Body of pancreas (tissue), 4 donors: ENCODE measurements around the gene USP31. TPM values are rescaled to one million over a fixed set of nuclear protein-coding genes. Genes with fewer than 3 reads are reported as not detected.

Source experiments
- ATAC-seq: fragments of 150-250 bp; one replicate; pipeline ENCODE4 v1.9.1; 2016
- DNase-seq, 4 donors: peaks; one replicate each; pipeline ENCODE4 v3.0.0-alpha.2; 2019
- H3K27ac ChIP-seq, 4 donors: fragments of 200-600 bp; sonication (generic); 1 replicate in 3 of 4; 2 replicates in 1 of 4; pipeline versions ENCODE4 v1.5.1 to v1.6.1; 2016 to 2019; ENCODE audit warnings: mild to moderate bottlenecking in 1 of 4, mixed read lengths in 1 of 4, moderate library complexity in 1 of 4
- H3K27me3 ChIP-seq, 2 donors: fragments of 200-600 bp; sonication (generic); one replicate each; pipeline ENCODE4 v1.6.0; 2016; ENCODE audit warnings: mild to moderate bottlenecking in 1 of 2
- H3K36me3 ChIP-seq, 2 donors: fragments of 200-600 bp; sonication (generic); replicated peaks in 1 of 2; 2 replicates each; pipeline ENCODE4 v1.5.1; 2016; ENCODE audit warnings: low read depth in 2 of 2; ENCODE audit not compliant: insufficient read depth in 1 of 2
- H3K4me1 ChIP-seq: fragments of 200-600 bp; sonication (generic); one replicate; pipeline ENCODE4 v1.6.0; 2016
- H3K4me3 ChIP-seq, 2 donors: fragments of 200-600 bp; sonication (generic); 1 replicate in 1 of 2; 2 replicates in 1 of 2; pipeline ENCODE4 v1.5.1; 2016 to 2019
- H3K9me3 ChIP-seq, 3 donors: fragments of 200-600 bp; sonication (generic); 1 replicate in 2 of 3; 2 replicates in 1 of 3; pipeline ENCODE4 v1.5.1; 2016
- POLR2A ChIP-seq, 3 donors: fragments of 450-650 bp; IDR thresholded peaks; one replicate each; pipeline ENCODE4 v1.6.1; 2016; ENCODE audit warnings: antibody characterized with exemption in 3 of 3, mild to moderate bottlenecking in 2 of 3
- WGBS, 2 donors: methylation state at CpG; one replicate each; pipeline ENCODE4 v1.1.5; 2017; 5-methylcytosine and 5-hydroxymethylcytosine counted together
- intact Hi-C: fragments of 100-400 bp; cut with DNase I; formaldehyde crosslinking; loops from one replicate; pipeline ENCODE4 v1.15.1; 2023
- total RNA-seq, 2 donors: library from RNA; depleted of rRNA; stranded (reverse); fragments of >200 nt; gene quantifications; one replicate each; pipeline ENCODE4 v1.1.0, GENCODE V29; 2016
- TF ChIP-seq, protein P1 (sequence below), 7 experiments: fragments of 450-650 bp in 4 of 7; fragments of 200-600 bp in 3 of 7; sonication (generic) in 3 of 7; IDR thresholded peaks; one replicate each; pipeline ENCODE4 v1.5.1; 2016 to 2019; ENCODE audit warnings: antibody characterized with exemption in 7 of 7

USP31 gene
- total RNA-seq, 2 donors from 2014 or later, result 5.2 to 8.6 TPM

DNA sequence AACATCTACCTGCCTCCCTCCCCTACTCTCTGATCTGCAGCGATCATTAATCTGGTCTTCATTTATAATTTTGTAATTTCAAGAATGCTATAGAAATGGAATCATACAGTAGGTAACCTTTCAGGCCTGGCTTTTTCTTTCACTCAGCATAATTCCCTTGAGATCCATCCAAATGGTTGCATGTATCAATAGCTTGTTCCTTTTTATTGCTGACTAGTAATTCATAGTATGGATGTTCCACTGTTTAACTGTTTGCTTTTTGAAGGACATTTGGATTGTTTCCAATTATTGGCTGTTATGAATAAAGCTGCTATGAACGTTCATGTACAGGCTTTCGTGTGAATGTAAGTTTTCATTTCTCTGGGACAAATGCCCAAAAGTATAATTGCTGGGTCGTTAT, 125.2 kb downstream of the USP31 start:
- Histone ChIP-seq H3K9me3 (no peaks in the 10 kb centered on the region), H3K4me3 (no peak overlapping the region), H3K4me1 (no peaks in the 10 kb centered on the region), H3K27ac (no peak overlapping the region), H3K36me3 (no peaks in the 10 kb centered on the region), H3K27me3 (no peaks in the 10 kb centered on the region)
- intact Hi-C loops, result no loop called here
- ATAC-seq, result no peak
- DNase-seq, result no peak
- TF ChIP-seq POLR2A (IDR thresholded peaks at IDR 0.05), result no peak
- TF ChIP-seq, protein P1, sequence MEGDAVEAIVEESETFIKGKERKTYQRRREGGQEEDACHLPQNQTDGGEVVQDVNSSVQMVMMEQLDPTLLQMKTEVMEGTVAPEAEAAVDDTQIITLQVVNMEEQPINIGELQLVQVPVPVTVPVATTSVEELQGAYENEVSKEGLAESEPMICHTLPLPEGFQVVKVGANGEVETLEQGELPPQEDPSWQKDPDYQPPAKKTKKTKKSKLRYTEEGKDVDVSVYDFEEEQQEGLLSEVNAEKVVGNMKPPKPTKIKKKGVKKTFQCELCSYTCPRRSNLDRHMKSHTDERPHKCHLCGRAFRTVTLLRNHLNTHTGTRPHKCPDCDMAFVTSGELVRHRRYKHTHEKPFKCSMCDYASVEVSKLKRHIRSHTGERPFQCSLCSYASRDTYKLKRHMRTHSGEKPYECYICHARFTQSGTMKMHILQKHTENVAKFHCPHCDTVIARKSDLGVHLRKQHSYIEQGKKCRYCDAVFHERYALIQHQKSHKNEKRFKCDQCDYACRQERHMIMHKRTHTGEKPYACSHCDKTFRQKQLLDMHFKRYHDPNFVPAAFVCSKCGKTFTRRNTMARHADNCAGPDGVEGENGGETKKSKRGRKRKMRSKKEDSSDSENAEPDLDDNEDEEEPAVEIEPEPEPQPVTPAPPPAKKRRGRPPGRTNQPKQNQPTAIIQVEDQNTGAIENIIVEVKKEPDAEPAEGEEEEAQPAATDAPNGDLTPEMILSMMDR (IDR thresholded peaks at IDR 0.05), result no peak
- WGBS, 2 donors, result 62 to 67% methylated on average over 4 of the region's 4 CpGs

DNA sequence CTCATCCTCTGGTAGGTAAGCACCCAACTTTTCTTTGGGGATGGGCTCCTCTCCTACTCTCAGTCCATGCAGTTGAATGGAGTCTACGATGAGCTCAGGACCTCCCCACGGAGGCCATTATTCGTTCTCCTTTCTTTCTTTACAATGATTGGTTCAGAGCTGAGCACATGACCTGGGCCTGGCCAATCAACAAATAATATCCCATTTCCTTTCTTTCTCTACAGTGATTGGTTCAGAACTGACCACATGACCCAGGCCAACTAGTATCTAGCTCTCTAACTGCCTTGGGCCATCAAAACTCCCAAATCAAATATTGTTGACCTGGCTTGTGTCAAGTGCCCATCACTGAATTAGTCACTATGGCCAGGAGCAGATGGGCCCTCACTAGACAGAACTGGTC, 129.2 kb downstream of the USP31 start:
- intact Hi-C loops, result no loop called here
- no peak for DNase-seq
- no peaks in the 10 kb centered on the region for H3K9me3 ChIP-seq
- H3K4me1 ChIP-seq, result no peaks in the 10 kb centered on the region
- 83 to 87% methylated on average over 3 of the region's 3 CpGs for whole genome bisulfite sequencing, 2 donors
- H3K4me3 ChIP-seq, result no peak overlapping the region
- no peak overlapping the region for H3K27ac ChIP-seq
- ATAC-seq, result no peak
- no peaks in the 10 kb centered on the region for H3K36me3 ChIP-seq
- TF ChIP-seq, protein P1 (IDR thresholded peaks at IDR 0.05), result no peak
- TF ChIP-seq POLR2A (IDR thresholded peaks at IDR 0.05), result no peak
- no peaks in the 10 kb centered on the region for H3K27me3 ChIP-seq

- DNase-seq, result peak in 2 of 4 donors; percentile 9 to 13
- Histone ChIP-seq H3K9me3 (no peaks in the 10 kb centered on the region), H3K36me3 (no peaks in the 10 kb centered on the region), H3K27me3 (no peaks in the 10 kb centered on the region), H3K4me3 (no peak overlapping the region), H3K27ac (no peak overlapping the region), H3K4me1 (no peaks in the 10 kb centered on the region)
- intact Hi-C loops, result no loop called here
- 24 to 42% methylated on average over 1 of the region's 1 CpG for WGBS, 2 donors
- ATAC-seq, result no peak
- TF ChIP-seq POLR2A (IDR thresholded peaks at IDR 0.05), result no peak
- TF ChIP-seq, protein P1 (IDR thresholded peaks at IDR 0.05), result no peak
These were observed 132.9 kb downstream of the USP31 start for GRCh38 chr16:23016368-23016767.

- Histone ChIP-seq H3K27ac (no peak overlapping the region), H3K36me3 (no peaks in the 10 kb centered on the region), H3K9me3 (no peaks in the 10 kb centered on the region), H3K4me3 (no peak overlapping the region), H3K4me1 (no peaks in the 10 kb centered on the region), H3K27me3 (no peaks in the 10 kb centered on the region)
- no peak for ATAC-seq
- intact Hi-C loops, result no loop called here
- 40 to 51% methylated on average over 2 of the region's 2 CpGs for WGBS, 2 donors
- DNase-seq, result no peak
- TF ChIP-seq, protein P1 (IDR thresholded peaks at IDR 0.05), result no peak
- no peak for TF ChIP-seq POLR2A (IDR thresholded peaks at IDR 0.05)
These were observed 133.7 kb downstream of the USP31 start for GRCh38 chr16:23015580-23015979.

GRCh38 chr16:23014592-23014991, 134.7 kb downstream of the USP31 start:
- H3K27ac ChIP-seq, result no peak overlapping the region
- no peaks in the 10 kb centered on the region for H3K4me1 ChIP-seq
- ATAC-seq (no peak), DNase-seq (no peak)
- intact Hi-C loops, result no loop called here
- no peaks in the 10 kb centered on the region for H3K27me3 ChIP-seq
- H3K9me3 ChIP-seq, result no peaks in the 10 kb centered on the region
- no peak for TF ChIP-seq POLR2A (IDR thresholded peaks at IDR 0.05)
- TF ChIP-seq, protein P1 (IDR thresholded peaks at IDR 0.05), result no peak
- no peak overlapping the region for H3K4me3 ChIP-seq
- H3K36me3 ChIP-seq, result no peaks in the 10 kb centered on the region
- 52 to 57% methylated on average over 2 of the region's 2 CpGs for WGBS, 2 donors
